Measurements from ENCODE around the gene TEPSIN.

GRCh38 chr17:81189670-81190530 is 49.0 kb downstream of the TEPSIN start:
- no peak for TF ChIP-seq CTCF (conservative IDR thresholded peaks at IDR 0.05)
- no peak for TF ChIP-seq ZFX (IDR thresholded peaks at IDR 0.05)

Measured in C4-2B (cell line).